K562 (cell line): ENCODE data around the gene PPP1R12B. TPM values are rescaled to one million over a fixed set of nuclear protein-coding genes. Genes with fewer than 3 reads are reported as not detected.

Experiments
- ATAC-seq: fragments of 200-7000 bp; cut with Tn5 transposase; 3 replicates; pipeline ENCODE4 v1.9.1; 2020; ENCODE audit warnings: moderate library complexity
- BruUV-seq: library from RNA; stranded (reverse); fragments of 400-500 nt; replicated peaks from 2 replicates; lab custom pipeline; 2021; lab: Mats Ljungman, UMichigan
- CTCF ChIA-PET: fragments of 300-600 bp; formaldehyde crosslinking; extraction: SDS; loops from one replicate; lab custom pipeline; 2021; ENCODE audit warnings: low intra/inter-chr PET ratio; lab: Yijun Ruan, JAX
- POLR2A ChIA-PET: fragments of 300-600, 350-650 bp; sonication (Branson Sonifier 250); formaldehyde crosslinking; extraction: SDS; loops from one replicate; lab custom pipeline; 2021; ENCODE audit warnings: antibody characterized with exemption, inconsistent platforms; lab: Yijun Ruan, JAX
- DNase-seq, 4 experiments: peaks; one replicate each; pipeline versions ENCODE4 v3.0.0 to v3.0.0-alpha.2; 2011 to 2018; ENCODE audit warnings: low spot score in 3 of 4, mixed read lengths in 3 of 4; ENCODE audit errors: extremely low read depth in 1 of 4
- FAIRE-seq: peaks from 2 replicates; lab custom pipeline; 2011; peaks lifted over from hg19 to GRCh38; lab: Jason Lieb, UNC
- H2AFZ ChIP-seq: 2 replicates; pipeline ENCODE4 v1.6.0; 2011; ENCODE audit warnings: low read depth, low read length, control low read depth, inconsistent platforms
- H3K27ac ChIP-seq: fragments of 200-600 bp; 3 replicates; pipeline ENCODE4 v1.8.0; 2011; ENCODE audit warnings: low read depth, mild to moderate bottlenecking, control low read depth, inconsistent platforms, low read length, moderate library complexity, mixed read lengths; ENCODE audit errors: extremely low read depth
- H3K27me3 ChIP-seq, 2 experiments: fragments of 300-600 bp in 1 of 2; 2 replicates in 1 of 2; 3 replicates in 1 of 2; pipeline versions ENCODE4 v1.6.0 to v1.8.0; 2011; ENCODE audit warnings: inconsistent platforms in 2 of 2, low read length in 2 of 2, mild to moderate bottlenecking in 1 of 2, mixed read lengths in 1 of 2, moderate library complexity in 1 of 2; ENCODE audit not compliant: control insufficient read depth in 2 of 2, insufficient read depth in 2 of 2
- H3K36me3 ChIP-seq: fragments of 300-600 bp; 3 replicates; pipeline ENCODE4 v1.8.0; 2011; ENCODE audit warnings: mild to moderate bottlenecking, low read length, inconsistent platforms; ENCODE audit not compliant: control insufficient read depth, insufficient read depth
- H3K4me1 ChIP-seq, 2 experiments: fragments of 200-600 bp in 1 of 2; replicated peaks in 1 of 2; 2 replicates in 1 of 2; 3 replicates in 1 of 2; pipeline versions ENCODE4 v1.5.1 to v1.8.0; 2011; ENCODE audit warnings: inconsistent platforms in 2 of 2, low read length in 2 of 2, mild to moderate bottlenecking in 1 of 2, mixed read lengths in 1 of 2, moderate library complexity in 1 of 2; ENCODE audit not compliant: control insufficient read depth in 2 of 2, insufficient read depth in 2 of 2
- H3K4me2 ChIP-seq: 2 replicates; pipeline ENCODE4 v1.6.1; 2011; ENCODE audit warnings: low read length, control low read depth, inconsistent platforms, mixed read lengths; ENCODE audit not compliant: insufficient read depth
- H3K4me3 ChIP-seq: fragments of 200-600 bp; sonication (generic), shearing (Covaris generic); 2 replicates; pipeline ENCODE4 v1.5.1; 2016; ENCODE audit warnings: control low read depth, inconsistent platforms
- H3K79me2 ChIP-seq: fragments of 200-600 bp; 3 replicates; pipeline ENCODE4 v1.8.0; 2011; ENCODE audit warnings: low read length, inconsistent platforms; ENCODE audit not compliant: control insufficient read depth, insufficient read depth
- H3K9ac ChIP-seq, 2 experiments: 2 replicates each; pipeline versions ENCODE4 v1.6.0 to v1.6.1; 2011; ENCODE audit warnings: low read depth in 2 of 2, low read length in 2 of 2, control low read depth in 1 of 2, inconsistent platforms in 1 of 2, mild to moderate bottlenecking in 1 of 2, mixed read lengths in 1 of 2; ENCODE audit not compliant: insufficient read depth in 1 of 2
- H3K9me1 ChIP-seq: one replicate; pipeline ENCODE4 v1.6.0; 2011; ENCODE audit warnings: inconsistent platforms, mild to moderate bottlenecking, low read length, moderate library complexity; ENCODE audit not compliant: control insufficient read depth, insufficient read depth
- H3K9me3 ChIP-seq: replicated peaks from 2 replicates; pipeline ENCODE4 v1.5.1; 2011; ENCODE audit warnings: low read depth, low read length, inconsistent platforms; ENCODE audit not compliant: control insufficient read depth, insufficient read depth
- H4K20me1 ChIP-seq: replicated peaks from 2 replicates; pipeline ENCODE4 v1.6.1; 2011; ENCODE audit warnings: low read length, inconsistent platforms, mixed read lengths; ENCODE audit not compliant: control insufficient read depth, insufficient read depth
- ATF1 ChIP-seq, 2 experiments: fragments of 450-650 bp in 1 of 2; IDR thresholded peaks; 2 replicates each; pipeline ENCODE4 v1.6.1; 2016; ENCODE audit warnings: missing compliant biosample characterization in 1 of 2, missing genetic modification characterization in 1 of 2
- BRD9 ChIP-seq: fragments of 450-650 bp; IDR thresholded peaks from 2 replicates; pipeline ENCODE4 v1.6.1; 2018; ENCODE audit warnings: low read depth; ENCODE audit not compliant: partially characterized antibody
- CREB1 ChIP-seq, 2 experiments: sonication (generic) in 1 of 2; formaldehyde crosslinking in 1 of 2; IDR thresholded peaks; 2 replicates each; pipeline versions ENCODE4 v1.6.1 to v1.8.0; 2012 to 2022; ENCODE audit warnings: inconsistent platforms in 1 of 2, mild to moderate bottlenecking in 1 of 2, missing genetic modification reagents in 1 of 2, moderate library complexity in 1 of 2
- KAT7 ChIP-seq: sonication (generic); formaldehyde crosslinking; IDR thresholded peaks from 2 replicates; pipeline ENCODE4 v1.8.0; 2022; ENCODE audit warnings: missing genetic modification reagents, mild to moderate bottlenecking, borderline replicate concordance
- KAT8 ChIP-seq: fragments of 450-650 bp; IDR thresholded peaks from 2 replicates; pipeline ENCODE4 v1.6.1; 2016; ENCODE audit warnings: low read depth, mild to moderate bottlenecking
- MECOM ChIP-seq: fragments of 250-450 bp; sonication (Bioruptor Pico); IDR thresholded peaks from 2 replicates; pipeline ENCODE4 v1.8.0; 2022; ENCODE audit warnings: inconsistent platforms
- MTA3 ChIP-seq: fragments of 450-650 bp; formaldehyde crosslinking; IDR thresholded peaks from 2 replicates; pipeline ENCODE4 v1.6.1; 2017; ENCODE audit warnings: mild to moderate bottlenecking, borderline replicate concordance
- NFRKB ChIP-seq: fragments of 450-650 bp; IDR thresholded peaks from 2 replicates; pipeline ENCODE4 v1.6.1; 2016; ENCODE audit warnings: low read depth
- RBM34 ChIP-seq: fragments of 200-400 bp; formaldehyde crosslinking; IDR thresholded peaks from 2 replicates; pipeline ENCODE4 v1.6.1; 2018; ENCODE audit warnings: low read length, borderline replicate concordance; ENCODE audit not compliant: insufficient read depth
- TGIF2 ChIP-seq: sonication (generic); formaldehyde crosslinking; IDR thresholded peaks from 2 replicates; pipeline ENCODE4 v1.8.1; 2022; ENCODE audit warnings: mild to moderate bottlenecking, missing genetic modification reagents, moderate library complexity
- XRCC5 ChIP-seq: fragments of 200-400 bp; formaldehyde crosslinking; IDR thresholded peaks from 2 replicates; pipeline ENCODE4 v1.6.1; 2017; ENCODE audit warnings: low read depth, mild to moderate bottlenecking, low read length
- ZNF217 ChIP-seq: sonication (generic); formaldehyde crosslinking; IDR thresholded peaks from 2 replicates; pipeline ENCODE4 v1.8.0; 2022; ENCODE audit warnings: mild to moderate bottlenecking, missing genetic modification reagents
- ZNF57 ChIP-seq: fragments of 450-650 bp; formaldehyde crosslinking; IDR thresholded peaks from 2 replicates; pipeline ENCODE4 v1.4.0; 2020; ENCODE audit warnings: mild to moderate bottlenecking, moderate library complexity
- WGBS: fragments of 100-300 bp; shearing (Covaris generic); methylation state at CpG from one replicate; pipeline ENCODE4 v1.1.6; 2016; ENCODE audit warnings: low coverage, mixed read lengths; ENCODE audit not compliant: insufficient coverage; ENCODE audit errors: missing lambda C conversion rate; 5-methylcytosine and 5-hydroxymethylcytosine counted together
- in situ Hi-C: fragments of 300-500 bp; cut with MboI; formaldehyde crosslinking; loops from 4 replicates; pipeline ENCODE4 v1.15.0; 2018; ENCODE audit warnings: inconsistent platforms, mixed read lengths
- intact Hi-C: fragments of 100-400 bp; cut with micrococcal nuclease; formaldehyde crosslinking; loops from 2 replicates; pipeline ENCODE4 v1.14.2; 2022
- polyA plus RNA-seq, 8 experiments: library from polyadenylated mRNA; depleted of rRNA in 4 of 8; stranded (reverse) in 5 of 8; unstranded in 3 of 8; fragments of >200 nt; fragmentation: Nextera tagmentation in 2 of 8; fragmentation: Illumina TruSeq in 1 of 8; extraction: Ambion mirVana in 2 of 8; extraction: Trizol in 1 of 8; gene quantifications; 2 replicates each; pipeline versions ENCODE4 v1.2.1 to v1.2.3, GENCODE V29; 2011 to 2014; ENCODE audit warnings: inconsistent platforms in 1 of 8, missing spikeins in 1 of 8
- total RNA-seq, 7 experiments: library from RNA; depleted of rRNA in 6 of 7; stranded (reverse); fragments of >200 nt in 6 of 7; fragmentation: Illumina TruSeq in 2 of 7; extraction: Trizol in 2 of 7; gene quantifications; 2 replicates each; pipeline versions ENCODE4 v1.2.1 to v1.2.3, GENCODE V29; 2011 to 2021; ENCODE audit warnings: low replicate concordance in 1 of 7
- TF ChIP-seq, protein P1 (sequence below): fragments of 250-450 bp; sonication (Bioruptor Pico); IDR thresholded peaks from 2 replicates; pipeline ENCODE4 v1.8.0; 2022; ENCODE audit warnings: inconsistent platforms, mild to moderate bottlenecking, moderate library complexity, borderline replicate concordance
- TF ChIP-seq, protein P2 (sequence below): sonication (generic); formaldehyde crosslinking; IDR thresholded peaks from 2 replicates; pipeline ENCODE4 v1.8.0; 2022; ENCODE audit warnings: missing genetic modification reagents, mild to moderate bottlenecking, moderate library complexity, borderline replicate concordance
- TF ChIP-seq, protein P3 (sequence below), 2 experiments: fragments of 450-650 bp; IDR thresholded peaks; 2 replicates each; pipeline ENCODE4 v1.6.1; 2016
- TF ChIP-seq, protein P4 (sequence below): sonication (generic); formaldehyde crosslinking; IDR thresholded peaks from 2 replicates; pipeline ENCODE4 v1.8.0; 2022; ENCODE audit warnings: mild to moderate bottlenecking, missing genetic modification reagents

The PPP1R12B gene
- total and polyA plus RNA-seq, 9 of the 15 experiments (the other 6 are each of a cell fraction or from before 2014, with no cell fraction given) = 0.73 to 16.9 (median 13.6) TPM

DNA sequence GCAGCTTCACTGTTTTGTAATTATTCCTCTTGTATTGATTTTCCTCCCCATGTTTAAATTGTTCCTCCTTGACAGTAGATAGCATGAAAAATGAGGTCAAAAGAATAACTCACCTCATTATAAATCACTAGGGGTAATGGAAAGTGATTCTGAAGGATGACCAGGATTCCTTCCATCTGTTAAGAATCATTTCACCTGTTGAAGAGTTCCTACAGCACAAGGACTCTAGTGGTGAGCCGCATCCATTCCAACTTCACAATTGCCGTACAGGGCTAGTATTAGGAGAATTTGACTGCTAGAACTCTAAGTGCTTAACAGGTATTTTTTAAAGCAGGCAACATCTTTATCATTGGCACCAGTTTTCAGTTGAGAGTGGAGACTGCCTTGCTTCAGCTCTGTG lies 13.7 kb downstream of the PPP1R12B start:
- no peak overlapping the region for H3K9ac ChIP-seq
- peaks cover 57% of the 10 kb centered on the region for H3K79me2 ChIP-seq
- in situ Hi-C loops (no loop called here), intact Hi-C loops (no loop called here)
- peaks cover 5 to 8% of the 10 kb centered on the region in 2 experiments; a peak in 2 of 5 replicates for H3K4me1 ChIP-seq
- no peak for TF ChIP-seq TGIF2 (CRISPR knock-in tag)
- no peak for TF ChIP-seq CREB1 (IDR thresholded peaks at IDR 0.05)
- no peak for TF ChIP-seq CREB1 (CRISPR knock-in tag; IDR thresholded peaks at IDR 0.05)
- TF ChIP-seq, protein P1, sequence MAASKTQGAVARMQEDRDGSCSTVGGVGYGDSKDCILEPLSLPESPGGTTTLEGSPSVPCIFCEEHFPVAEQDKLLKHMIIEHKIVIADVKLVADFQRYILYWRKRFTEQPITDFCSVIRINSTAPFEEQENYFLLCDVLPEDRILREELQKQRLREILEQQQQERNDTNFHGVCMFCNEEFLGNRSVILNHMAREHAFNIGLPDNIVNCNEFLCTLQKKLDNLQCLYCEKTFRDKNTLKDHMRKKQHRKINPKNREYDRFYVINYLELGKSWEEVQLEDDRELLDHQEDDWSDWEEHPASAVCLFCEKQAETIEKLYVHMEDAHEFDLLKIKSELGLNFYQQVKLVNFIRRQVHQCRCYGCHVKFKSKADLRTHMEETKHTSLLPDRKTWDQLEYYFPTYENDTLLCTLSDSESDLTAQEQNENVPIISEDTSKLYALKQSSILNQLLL (CRISPR knock-in tag) = no peak
- TF ChIP-seq BRD9 = no peak
- no peak for TF ChIP-seq ZNF217 (CRISPR knock-in tag)
- no peak for TF ChIP-seq KAT7
- no peak for TF ChIP-seq XRCC5
- no peak for TF ChIP-seq NFRKB
- TF ChIP-seq KAT8 = no peak
- no peak for TF ChIP-seq RBM34
- TF ChIP-seq, protein P2, sequence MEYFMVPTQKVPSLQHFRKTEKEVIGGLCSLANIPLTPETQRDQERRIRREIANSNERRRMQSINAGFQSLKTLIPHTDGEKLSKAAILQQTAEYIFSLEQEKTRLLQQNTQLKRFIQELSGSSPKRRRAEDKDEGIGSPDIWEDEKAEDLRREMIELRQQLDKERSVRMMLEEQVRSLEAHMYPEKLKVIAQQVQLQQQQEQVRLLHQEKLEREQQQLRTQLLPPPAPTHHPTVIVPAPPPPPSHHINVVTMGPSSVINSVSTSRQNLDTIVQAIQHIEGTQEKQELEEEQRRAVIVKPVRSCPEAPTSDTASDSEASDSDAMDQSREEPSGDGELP (CRISPR knock-in tag) = no peak
- TF ChIP-seq, protein P3, sequence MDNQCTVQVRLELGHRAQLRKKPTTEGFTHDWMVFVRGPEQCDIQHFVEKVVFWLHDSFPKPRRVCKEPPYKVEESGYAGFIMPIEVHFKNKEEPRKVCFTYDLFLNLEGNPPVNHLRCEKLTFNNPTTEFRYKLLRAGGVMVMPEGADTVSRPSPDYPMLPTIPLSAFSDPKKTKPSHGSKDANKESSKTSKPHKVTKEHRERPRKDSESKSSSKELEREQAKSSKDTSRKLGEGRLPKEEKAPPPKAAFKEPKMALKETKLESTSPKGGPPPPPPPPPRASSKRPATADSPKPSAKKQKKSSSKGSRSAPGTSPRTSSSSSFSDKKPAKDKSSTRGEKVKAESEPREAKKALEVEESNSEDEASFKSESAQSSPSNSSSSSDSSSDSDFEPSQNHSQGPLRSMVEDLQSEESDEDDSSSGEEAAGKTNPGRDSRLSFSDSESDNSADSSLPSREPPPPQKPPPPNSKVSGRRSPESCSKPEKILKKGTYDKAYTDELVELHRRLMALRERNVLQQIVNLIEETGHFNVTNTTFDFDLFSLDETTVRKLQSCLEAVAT (IDR thresholded peaks at IDR 0.05) = no peak
- no peak for TF ChIP-seq MTA3
- TF ChIP-seq, protein P4, sequence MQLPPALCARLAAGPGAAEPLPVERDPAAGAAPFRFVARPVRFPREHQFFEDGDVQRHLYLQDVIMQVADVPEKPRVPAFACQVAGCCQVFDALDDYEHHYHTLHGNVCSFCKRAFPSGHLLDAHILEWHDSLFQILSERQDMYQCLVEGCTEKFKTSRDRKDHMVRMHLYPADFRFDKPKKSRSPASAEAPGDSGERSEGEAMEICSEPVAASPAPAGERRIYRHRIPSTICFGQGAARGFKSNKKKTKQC = no peak
- no peak for TF ChIP-seq MECOM
- no peak for TF ChIP-seq ZNF57 (CRISPR knock-in tag)
- no peak for TF ChIP-seq ATF1 (CRISPR knock-in tag; IDR thresholded peaks at IDR 0.05)
- no peak for TF ChIP-seq ATF1 (tag; IDR thresholded peaks at IDR 0.05)
- H2AFZ ChIP-seq = no peak overlapping the region
- H3K36me3 ChIP-seq = no peaks in the 10 kb centered on the region
- no peaks in the 10 kb centered on the region for H3K27me3 ChIP-seq
- H3K4me2 ChIP-seq = no peak overlapping the region
- ATAC-seq = no peak
- no peak for FAIRE-seq
- BruUV-seq = no TSS peak
- no peak for DNase-seq
- CTCF ChIA-PET = no interaction called here
- no peaks in the 10 kb centered on the region for H3K9me1 ChIP-seq
- no peaks in the 10 kb centered on the region for H3K9me3 ChIP-seq
- POLR2A ChIA-PET = interaction anchor here (0.6 to 1.3 kb wide), 3 partner anchors 11 to 58 kb away, joined by 3 to 5 read pairs (median 4); no protein-coding TSS in a partner anchor
- no peak overlapping the region for H3K27ac ChIP-seq
- H4K20me1 ChIP-seq = no peaks in the 10 kb centered on the region
- WGBS = 87% methylated on average over 2 of the region's 2 CpGs
- no peak overlapping the region for H3K4me3 ChIP-seq
